GM06990 (cell line): ENCODE measurements around the gene IGF2BP1.
"Not testable (repeated sequence)": the region's sequence is repeated elsewhere in the genome, so short reads cannot be mapped to it uniquely, and the experiment has no call there.

ENCODE experiments used
- DNase-seq: peaks from one replicate; pipeline ENCODE4 v3.0.0-alpha.2; 2011; ENCODE audit not compliant: insufficient read length; ENCODE audit errors: extremely low read depth
- H3K27me3 ChIP-seq: replicated peaks from 2 replicates; pipeline ENCODE4 v1.6.0; 2011; ENCODE audit warnings: low read length; ENCODE audit not compliant: control insufficient read depth, insufficient read depth
- H3K36me3 ChIP-seq: 2 replicates; pipeline ENCODE4 v1.5.1; 2011; ENCODE audit warnings: low read length; ENCODE audit not compliant: control insufficient read depth, insufficient read depth
- H3K4me3 ChIP-seq: replicated peaks from 2 replicates; pipeline ENCODE4 v1.5.1; 2011; ENCODE audit warnings: low read depth, mild to moderate bottlenecking, control low read depth, low read length
- TF ChIP-seq, protein P1 (sequence below): IDR thresholded peaks from 2 replicates; pipeline ENCODE4 v1.5.1; 2011; ENCODE audit warnings: low read length, control low read depth, mild to moderate bottlenecking, inconsistent platforms; ENCODE audit not compliant: insufficient read depth, poor library complexity, severe bottlenecking

IGF2BP1 gene

DNA sequence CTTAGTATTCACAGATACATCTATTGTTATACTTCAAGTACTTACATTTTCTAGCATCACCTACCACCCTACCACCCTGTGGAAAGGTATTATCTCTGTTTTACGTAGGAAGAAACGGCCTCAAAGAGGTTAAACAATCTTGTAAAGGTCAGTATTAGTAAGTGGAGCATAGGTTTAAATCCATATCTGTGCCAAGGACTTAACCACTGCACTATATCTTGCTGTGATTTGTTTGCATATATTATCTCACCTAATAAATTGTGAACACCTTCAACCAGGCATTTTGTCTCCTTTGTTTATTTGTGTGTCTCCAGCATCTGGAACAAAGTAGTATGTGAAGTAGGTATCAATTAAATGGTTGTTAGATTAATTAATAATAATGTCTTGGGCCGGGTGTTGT is 27.3 kb downstream of the IGF2BP1 start:
- Histone ChIP-seq H3K4me3 (no peak overlapping the region), H3K27me3 (no peaks in the 10 kb centered on the region), H3K36me3 (no peaks in the 10 kb centered on the region)
- DNase-seq = no peak
- TF ChIP-seq, protein P1, sequence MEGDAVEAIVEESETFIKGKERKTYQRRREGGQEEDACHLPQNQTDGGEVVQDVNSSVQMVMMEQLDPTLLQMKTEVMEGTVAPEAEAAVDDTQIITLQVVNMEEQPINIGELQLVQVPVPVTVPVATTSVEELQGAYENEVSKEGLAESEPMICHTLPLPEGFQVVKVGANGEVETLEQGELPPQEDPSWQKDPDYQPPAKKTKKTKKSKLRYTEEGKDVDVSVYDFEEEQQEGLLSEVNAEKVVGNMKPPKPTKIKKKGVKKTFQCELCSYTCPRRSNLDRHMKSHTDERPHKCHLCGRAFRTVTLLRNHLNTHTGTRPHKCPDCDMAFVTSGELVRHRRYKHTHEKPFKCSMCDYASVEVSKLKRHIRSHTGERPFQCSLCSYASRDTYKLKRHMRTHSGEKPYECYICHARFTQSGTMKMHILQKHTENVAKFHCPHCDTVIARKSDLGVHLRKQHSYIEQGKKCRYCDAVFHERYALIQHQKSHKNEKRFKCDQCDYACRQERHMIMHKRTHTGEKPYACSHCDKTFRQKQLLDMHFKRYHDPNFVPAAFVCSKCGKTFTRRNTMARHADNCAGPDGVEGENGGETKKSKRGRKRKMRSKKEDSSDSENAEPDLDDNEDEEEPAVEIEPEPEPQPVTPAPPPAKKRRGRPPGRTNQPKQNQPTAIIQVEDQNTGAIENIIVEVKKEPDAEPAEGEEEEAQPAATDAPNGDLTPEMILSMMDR = no peak

GRCh38 chr17:49026447-49026846 is 29.3 kb downstream of the IGF2BP1 start:
- not testable (repeated sequence) for H3K27me3 ChIP-seq, H3K36me3 ChIP-seq, DNase-seq, H3K4me3 ChIP-seq

GRCh38 chr17:49028271-49028670 is 31.1 kb downstream of the IGF2BP1 start:
- Histone ChIP-seq H3K4me3 (no peak overlapping the region), H3K27me3 (no peaks in the 10 kb centered on the region), H3K36me3 (no peaks in the 10 kb centered on the region)
- TF ChIP-seq, protein P1 = no peak
- no peak for DNase-seq

- no peaks in the 10 kb centered on the region for H3K36me3 ChIP-seq
- H3K4me3 ChIP-seq = no peak overlapping the region
- no peaks in the 10 kb centered on the region for H3K27me3 ChIP-seq
- no peak for DNase-seq
- TF ChIP-seq, protein P1 = no peak
These were observed 32.6 kb downstream of the IGF2BP1 start for GRCh38 chr17:49029801-49030200.

- H3K36me3 ChIP-seq = no peaks in the 10 kb centered on the region
- H3K4me3 ChIP-seq = no peak overlapping the region
- TF ChIP-seq, protein P1 = peak; percentile 74
- H3K27me3 ChIP-seq = no peaks in the 10 kb centered on the region
- peak; percentile 19 for DNase-seq
These were observed 35.1 kb downstream of the IGF2BP1 start for GRCh38 chr17:49031965-49032928.

- H3K4me3 ChIP-seq = no peak overlapping the region
- H3K36me3 ChIP-seq = no peaks in the 10 kb centered on the region
- peak; percentile 50 for DNase-seq
These were observed 38.5 kb downstream of the IGF2BP1 start for GRCh38 chr17:49035470-49036269.

More at GRCh38 chr17:49035470-49036269, 38.5 kb downstream of the IGF2BP1 start:
- TF ChIP-seq, protein P1 = peak; percentile 80
- H3K27me3 ChIP-seq = no peaks in the 10 kb centered on the region; the same call in 1 of the 2 replicates
